C4-2B (cell line): ENCODE results near the gene ROMO1.

ENCODE experiments used
- CTCF ChIP-seq: fragments of 450-650 bp; conservative IDR thresholded peaks from 2 replicates; pipeline ENCODE4 v1.5.1; 2017; ENCODE audit warnings: mild to moderate bottlenecking
- ZFX ChIP-seq: fragments of 450-650 bp; IDR thresholded peaks from 2 replicates; pipeline ENCODE4 v1.6.1; 2017

GRCh38 chr20:35738410-35739179 lies 39.4 kb downstream of the ROMO1 start:
- no peak for TF ChIP-seq CTCF
- no peak for TF ChIP-seq ZFX
